HCT116 (cell line): ENCODE measurements around the gene TWIST1. TPM values are rescaled to one million over a fixed set of nuclear protein-coding genes. Genes with fewer than 3 reads are reported as not detected.

Experiments
- ATAC-seq: fragments of 200-7000 bp; cut with Tn5 transposase; 2 replicates; pipeline ENCODE4 v1.9.1; 2020; ENCODE audit warnings: mild to moderate bottlenecking, moderate library complexity
- BruUV-seq: library from RNA; stranded (reverse); fragments of 400-500 nt; replicated peaks from 2 replicates; lab custom pipeline; 2021; lab: Mats Ljungman, UMichigan
- CTCF ChIA-PET: fragments of 300-600 bp; sonication (Branson Sonifier 250); formaldehyde crosslinking; loops from one replicate; lab custom pipeline; 2021; ENCODE audit warnings: antibody characterized with exemption; lab: Charles Lee
- POLR2A ChIA-PET: fragments of 300-600, 350-600 bp; sonication (Branson Sonifier 250); formaldehyde crosslinking; loops from one replicate; lab custom pipeline; 2021; ENCODE audit warnings: antibody characterized with exemption; lab: Charles Lee
- RAD21 ChIA-PET, 2 experiments: fragments of 300-600 bp; sonication (Branson Sonifier 250); formaldehyde crosslinking; loops; one replicate each; lab custom pipeline; 2023; ENCODE audit warnings: low total read pairs in 2 of 2; ENCODE audit not compliant: uncharacterized antibody in 2 of 2, unreplicated experiment in 2 of 2, low non-redundant PET in 1 of 2; lab: Charles Lee
- DNase-seq: peaks from one replicate; pipeline ENCODE4 v3.0.0-alpha.2; 2010; ENCODE audit warnings: low read depth, low spot score
- H2AFZ ChIP-seq: fragments of 200-600 bp; shearing (Covaris generic), sonication (generic); 2 replicates; pipeline ENCODE4 v1.6.1; 2017; ENCODE audit warnings: low read depth, mixed run types, mixed read lengths, antibody characterized with exemption, low read length; ENCODE audit not compliant: poor library complexity, severe bottlenecking
- H3K27ac ChIP-seq: 2 replicates; pipeline ENCODE4 v1.5.1; 2012; ENCODE audit warnings: low read depth, low read length
- H3K27me3 ChIP-seq: fragments of 200-600 bp; sonication (generic); 2 replicates; pipeline ENCODE4 v1.6.1; 2016; ENCODE audit warnings: mixed run types, low read length, mixed read lengths; ENCODE audit not compliant: insufficient read depth
- H3K36me3 ChIP-seq, 2 experiments: fragments of 200-500 bp in 1 of 2; fragments of 200-600 bp in 1 of 2; sonication (Bioruptor generic) in 1 of 2; sonication (generic) in 1 of 2; 2 replicates each; pipeline versions ENCODE4 v1.5.1 to v1.6.1; 2014 to 2016; ENCODE audit warnings: low read length in 2 of 2, inconsistent platforms in 1 of 2, mixed read lengths in 1 of 2, mixed run types in 1 of 2; ENCODE audit not compliant: insufficient read depth in 2 of 2, control insufficient read depth in 1 of 2
- H3K4me1 ChIP-seq, 2 experiments: fragments of 200-600 bp in 1 of 2; sonication (generic) in 1 of 2; 2 replicates each; pipeline versions ENCODE4 v1.5.1 to v1.6.1; 2012 to 2017; ENCODE audit warnings: low read length in 2 of 2, inconsistent platforms in 1 of 2, mild to moderate bottlenecking in 1 of 2, mixed read lengths in 1 of 2, mixed run types in 1 of 2, moderate library complexity in 1 of 2; ENCODE audit not compliant: insufficient read depth in 2 of 2, control insufficient read depth in 1 of 2
- H3K4me2 ChIP-seq: fragments of 200-600 bp; sonication (generic); 2 replicates; pipeline ENCODE4 v1.6.1; 2017; ENCODE audit warnings: mixed run types, low read length, mixed read lengths
- H3K4me3 ChIP-seq, 2 experiments: fragments of 200-600 bp in 1 of 2; sonication (generic) in 1 of 2; replicated peaks in 1 of 2; 2 replicates each; pipeline ENCODE4 v1.5.1; 2011 to 2016; ENCODE audit warnings: low read length in 2 of 2, control low read depth in 1 of 2, low read depth in 1 of 2, mild to moderate bottlenecking in 1 of 2, mixed read lengths in 1 of 2, mixed run types in 1 of 2
- H3K79me2 ChIP-seq: fragments of 200-600 bp; sonication (generic); 2 replicates; pipeline ENCODE4 v1.6.1; 2017; ENCODE audit warnings: mild to moderate bottlenecking, mixed run types, low read length, moderate library complexity, mixed read lengths; ENCODE audit not compliant: insufficient read depth
- H3K9ac ChIP-seq: fragments of 200-600 bp; sonication (generic); 2 replicates; pipeline ENCODE4 v1.6.1; 2016; ENCODE audit warnings: low read length, mixed read lengths
- H3K9me2 ChIP-seq: fragments of 200-600 bp; sonication (generic), shearing (Covaris generic); 2 replicates; pipeline ENCODE4 v1.6.1; 2017; ENCODE audit warnings: mixed run types, mild to moderate bottlenecking, moderate library complexity; ENCODE audit not compliant: insufficient read depth
- H3K9me3 ChIP-seq, 2 experiments: fragments of 200-500 bp in 1 of 2; fragments of 200-600 bp in 1 of 2; sonication (Bioruptor generic) in 1 of 2; sonication (generic) in 1 of 2; 2 replicates each; pipeline ENCODE4 v1.6.1; 2014 to 2017; ENCODE audit warnings: low read length in 2 of 2, mixed read lengths in 2 of 2, inconsistent platforms in 1 of 2, low read depth in 1 of 2, mild to moderate bottlenecking in 1 of 2, mixed run types in 1 of 2, moderate library complexity in 1 of 2; ENCODE audit not compliant: control insufficient read depth in 1 of 2, insufficient read depth in 1 of 2
- H4K20me1 ChIP-seq: fragments of 200-600 bp; sonication (generic), shearing (Covaris generic); 2 replicates; pipeline ENCODE4 v1.6.1; 2017; ENCODE audit warnings: mixed run types, mild to moderate bottlenecking, moderate library complexity; ENCODE audit not compliant: insufficient read depth
- ATF3 ChIP-seq: IDR thresholded peaks from 2 replicates; pipeline ENCODE4 v1.6.1; 2012
- CBX3 ChIP-seq: IDR thresholded peaks from 2 replicates; pipeline ENCODE4 v1.6.1; 2012; ENCODE audit warnings: low read depth
- CTCF ChIP-seq, 3 experiments: fragments of 200-600 bp in 1 of 3; sonication (generic) in 1 of 3; IDR thresholded peaks in 2 of 3; conservative IDR thresholded peaks in 1 of 3; 2 replicates each; pipeline ENCODE4 v1.5.1; 2012 to 2017; ENCODE audit warnings: low read depth in 2 of 3, low read length in 2 of 3, antibody characterized with exemption in 1 of 3, borderline replicate concordance in 1 of 3, control low read depth in 1 of 3, mild to moderate bottlenecking in 1 of 3, mixed read lengths in 1 of 3, mixed run types in 1 of 3, moderate library complexity in 1 of 3; ENCODE audit not compliant: insufficient read depth in 1 of 3
- EZH2 ChIP-seq: fragments of 200-600 bp; sonication (generic); IDR thresholded peaks from 2 replicates; pipeline ENCODE4 v1.6.1; 2017; ENCODE audit warnings: antibody characterized with exemption, mixed run types
- FOSL1 ChIP-seq: IDR thresholded peaks from 2 replicates; pipeline ENCODE4 v1.6.1; 2012; ENCODE audit warnings: low read depth
- JUND ChIP-seq: IDR thresholded peaks from 2 replicates; pipeline ENCODE4 v1.6.1; 2012
- POLR2A ChIP-seq: IDR thresholded peaks from 2 replicates; pipeline ENCODE4 v1.7.0; 2011; ENCODE audit warnings: borderline replicate concordance; ENCODE audit not compliant: insufficient read depth, insufficient read length; ENCODE audit errors: extremely low read depth
- POLR2AphosphoS5 ChIP-seq: IDR thresholded peaks from 2 replicates; pipeline ENCODE4 v1.6.1; 2011; ENCODE audit warnings: mild to moderate bottlenecking, low read depth, low read length, moderate library complexity
- TCF7L2 ChIP-seq: IDR thresholded peaks from 2 replicates; pipeline ENCODE4 v1.7.0; 2011; ENCODE audit warnings: borderline replicate concordance, inconsistent platforms; ENCODE audit not compliant: insufficient read depth, insufficient read length; ENCODE audit errors: extremely low read depth
- YY1 ChIP-seq: IDR thresholded peaks from 2 replicates; pipeline ENCODE4 v1.6.1; 2011; ENCODE audit warnings: low read length, low read depth, moderate library complexity, mild to moderate bottlenecking; ENCODE audit not compliant: insufficient replicate concordance; ENCODE audit errors: extremely low read depth
- ZBTB33 ChIP-seq: IDR thresholded peaks from 2 replicates; pipeline ENCODE4 v1.6.1; 2011; ENCODE audit warnings: mild to moderate bottlenecking, low read length, moderate library complexity; ENCODE audit not compliant: insufficient replicate concordance; ENCODE audit errors: extremely low read depth
- ZFX ChIP-seq: fragments of 450-650 bp; IDR thresholded peaks from 2 replicates; pipeline ENCODE4 v1.6.1; 2017
- ZNF274 ChIP-seq: fragments of 200-500 bp; sonication (Bioruptor generic); IDR thresholded peaks from 2 replicates; pipeline ENCODE4 v1.6.1; 2014; ENCODE audit warnings: mild to moderate bottlenecking, low read depth, low read length, inconsistent platforms
- intact Hi-C: fragments of 100-400 bp; cut with micrococcal nuclease; formaldehyde crosslinking; loops from 2 replicates; pipeline ENCODE4 v1.10.0; 2022
- total RNA-seq: library from RNA; stranded (reverse); gene quantifications from one replicate; pipeline ENCODE4 v1.2.1, GENCODE V29; 2021; ENCODE audit not compliant: unreplicated experiment

The TWIST1 gene
- total RNA-seq, 1 experiment from 2014 or later, result 0.86 TPM

DNA sequence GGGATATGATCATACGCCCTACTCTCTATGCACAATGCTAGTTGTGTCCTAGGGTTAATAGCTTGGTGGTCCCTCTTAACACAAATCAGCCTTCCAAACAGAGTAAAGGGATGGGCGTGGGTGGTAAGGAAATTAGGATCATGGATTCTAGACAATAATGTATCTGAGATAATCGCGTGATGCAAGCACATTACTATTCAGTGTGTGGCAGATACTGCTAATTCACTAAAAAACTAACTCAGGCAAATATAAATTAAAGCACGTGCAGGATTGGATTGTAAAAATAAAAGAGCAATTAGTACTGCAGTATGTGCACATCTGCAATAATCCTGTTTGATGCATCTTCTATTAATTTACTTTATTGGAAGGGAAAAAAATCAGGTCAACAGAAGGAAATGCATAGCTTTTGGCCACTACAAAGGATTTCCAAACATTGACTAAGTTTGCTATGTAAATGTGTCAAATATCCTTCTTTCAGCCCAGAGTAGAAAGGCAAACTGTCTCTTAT, 22.0 kb downstream of the TWIST1 start:
- H3K4me1 ChIP-seq, result peaks cover 0 to 7% of the 10 kb centered on the region in 2 experiments; a peak in 2 of 4 replicates
- H3K9me2 ChIP-seq, result no peaks in the 10 kb centered on the region
- H4K20me1 ChIP-seq, result no peaks in the 10 kb centered on the region
- BruUV-seq, result no TSS peak
- POLR2A ChIA-PET, result no interaction called here
- CTCF ChIA-PET, result no interaction called here
- no peaks in the 10 kb centered on the region for H3K79me2 ChIP-seq
- H3K36me3 ChIP-seq, result no peaks in the 10 kb centered on the region
- H3K4me2 ChIP-seq, result no peak overlapping the region
- no peak overlapping the region for H3K4me3 ChIP-seq
- ATAC-seq (no peak), DNase-seq (no peak)
- intact Hi-C loops, result no loop called here
- no peak overlapping the region for H3K9ac ChIP-seq
- no peaks in the 10 kb centered on the region for H3K27me3 ChIP-seq
- no peaks in the 10 kb centered on the region for H3K9me3 ChIP-seq
- RAD21 ChIA-PET, result interaction anchor here in 1 of 2 experiments (0.6 kb wide), 1 partner anchor 96 kb away, joined by 3 read pairs; no protein-coding TSS in a partner anchor
- no peak for TF ChIP-seq ZNF274
- TF ChIP-seq EZH2, result no peak
- no peak for TF ChIP-seq ZBTB33
- TF ChIP-seq POLR2AphosphoS5, result no peak
- no peak for TF ChIP-seq ATF3
- no peak for TF ChIP-seq YY1
- no peak for TF ChIP-seq JUND
- no peak for TF ChIP-seq POLR2A
- no peak for TF ChIP-seq TCF7L2
- TF ChIP-seq FOSL1, result no peak
- TF ChIP-seq CBX3, result no peak
- TF ChIP-seq CTCF (IDR thresholded peaks at IDR 0.05 in 2 of 3, conservative IDR thresholded peaks at IDR 0.05 in 1 of 3; ENCODE audit: borderline replicate concordance in 1 of 3, insufficient read depth in 1 of 3, low read depth in 2 of 3, low read length in 2 of 3), result no peak
- no peak for TF ChIP-seq ZFX
- no peak overlapping the region for H3K27ac ChIP-seq
- H2AFZ ChIP-seq, result no peak overlapping the region
